GM12878 (cell line): ENCODE data around the gene WSCD1. TPM values are rescaled to one million over a fixed set of nuclear protein-coding genes. Genes with fewer than 3 reads are reported as not detected.

Source experiments
- ATAC-seq: fragments of 200-7000 bp; cut with Tn5 transposase; 3 replicates; pipeline ENCODE4 v1.9.1; 2020; ENCODE audit warnings: mild to moderate bottlenecking, moderate library complexity
- BruUV-seq: library from RNA; stranded (reverse); fragments of 400-500 nt; replicated peaks from 2 replicates; lab custom pipeline; 2021; lab: Mats Ljungman, UMichigan
- CTCF ChIA-PET: fragments of 300-600 bp; sonication (Branson Sonifier 250); formaldehyde crosslinking; extraction: SDS; loops from one replicate; lab custom pipeline; 2021; ENCODE audit warnings: inconsistent platforms; lab: Yijun Ruan, JAX
- POLR2A ChIA-PET: fragments of 350-600 bp; formaldehyde crosslinking; extraction: SDS; loops from one replicate; lab custom pipeline; 2021; ENCODE audit warnings: inconsistent platforms; lab: Charles Lee
- RAD21 ChIA-PET: fragments of 300-600 bp; sonication (Branson Sonifier 250); formaldehyde crosslinking; loops from one replicate; lab custom pipeline; 2023; ENCODE audit warnings: antibody characterized with exemption; ENCODE audit not compliant: unreplicated experiment; lab: Charles Lee
- SMC1A ChIA-PET: fragments of 300-600 bp; sonication (Branson Sonifier 250); formaldehyde crosslinking; loops from one replicate; lab custom pipeline; 2023; ENCODE audit not compliant: unreplicated experiment, uncharacterized antibody; lab: Charles Lee
- DNase-seq: peaks from one replicate; pipeline ENCODE4 v3.0.0-alpha.2; 2011; ENCODE audit warnings: low read depth, low spot score
- FAIRE-seq: peaks from 3 replicates; lab custom pipeline; 2011; peaks lifted over from hg19 to GRCh38; lab: Jason Lieb, UNC
- H2AFZ ChIP-seq: 2 replicates; pipeline ENCODE4 v1.6.0; 2011; ENCODE audit warnings: low read depth, low read length, control low read depth; ENCODE audit not compliant: control insufficient read depth
- H3K27ac ChIP-seq: 2 replicates; pipeline ENCODE4 v1.5.1; 2011; ENCODE audit warnings: control low read depth; ENCODE audit not compliant: control insufficient read depth, insufficient read depth
- H3K27me3 ChIP-seq, 2 experiments: replicated peaks in 1 of 2; 2 replicates each; pipeline versions ENCODE4 v1.6.0 to v1.6.1; 2011; ENCODE audit warnings: low read length in 1 of 2; ENCODE audit not compliant: control insufficient read depth in 2 of 2, insufficient read depth in 2 of 2
- H3K36me3 ChIP-seq, 2 experiments: 2 replicates each; pipeline ENCODE4 v1.5.1; 2011; ENCODE audit warnings: low read length in 1 of 2; ENCODE audit not compliant: control insufficient read depth in 2 of 2, insufficient read depth in 2 of 2
- H3K4me1 ChIP-seq: 2 replicates; pipeline ENCODE4 v1.6.1; 2011; ENCODE audit warnings: mild to moderate bottlenecking, low read length, moderate library complexity, mixed read lengths; ENCODE audit not compliant: control insufficient read depth, insufficient read depth
- H3K4me2 ChIP-seq: 2 replicates; pipeline ENCODE4 v1.6.0; 2011; ENCODE audit warnings: control low read depth; ENCODE audit not compliant: control insufficient read depth, insufficient read depth
- H3K4me3 ChIP-seq: fragments of 200-600 bp; sonication (generic); 2 replicates; pipeline ENCODE4 v1.5.1; 2016
- H3K79me2 ChIP-seq: 2 replicates; pipeline ENCODE4 v1.6.0; 2011; ENCODE audit warnings: low read length; ENCODE audit not compliant: control insufficient read depth, insufficient read depth
- H3K9ac ChIP-seq: 2 replicates; pipeline ENCODE4 v1.8.0; 2011; ENCODE audit warnings: low read length, control low read depth, mixed read lengths; ENCODE audit not compliant: control insufficient read depth, insufficient read depth
- H3K9me3 ChIP-seq: replicated peaks from 3 replicates; pipeline ENCODE4 v1.5.1; 2011; ENCODE audit warnings: mild to moderate bottlenecking, low read length; ENCODE audit not compliant: control insufficient read depth, insufficient read depth
- H4K20me1 ChIP-seq: 2 replicates; pipeline ENCODE4 v1.6.0; 2011; ENCODE audit not compliant: control insufficient read depth, insufficient read depth
- CBFB ChIP-seq: IDR thresholded peaks from 2 replicates; pipeline ENCODE4 v1.6.1; 2016; ENCODE audit warnings: antibody characterized with exemption, low read depth
- JUNB ChIP-seq: IDR thresholded peaks from 2 replicates; pipeline ENCODE4 v1.6.1; 2016; ENCODE audit warnings: antibody characterized with exemption, mild to moderate bottlenecking
- KAT2A ChIP-seq: conservative IDR thresholded peaks from 2 replicates; pipeline ENCODE4 v1.6.1; 2011; ENCODE audit warnings: low read depth, low read length; ENCODE audit not compliant: control insufficient read depth
- MYB ChIP-seq: fragments of 150-350 bp; IDR thresholded peaks from 2 replicates; pipeline ENCODE4 v1.6.1; 2014; ENCODE audit warnings: mild to moderate bottlenecking, low read depth, low read length, borderline replicate concordance
- NBN ChIP-seq: fragments of 450-650 bp; IDR thresholded peaks from 2 replicates; pipeline ENCODE4 v1.6.1; 2016
- NFXL1 ChIP-seq: fragments of 450-650 bp; IDR thresholded peaks from 2 replicates; pipeline ENCODE4 v1.6.1; 2017; ENCODE audit warnings: antibody characterized with exemption, mild to moderate bottlenecking, borderline replicate concordance
- POLR2A ChIP-seq: IDR thresholded peaks from 2 replicates; pipeline ENCODE4 v1.6.1; 2011; ENCODE audit warnings: low read depth, mild to moderate bottlenecking, low read length
- POU2F2 ChIP-seq: IDR thresholded peaks from 3 replicates; pipeline ENCODE4 v1.6.1; 2011; ENCODE audit warnings: low read depth, mild to moderate bottlenecking, low read length, borderline replicate concordance
- RFX5 ChIP-seq: IDR thresholded peaks from 2 replicates; pipeline ENCODE4 v1.6.1; 2011; ENCODE audit warnings: low read depth, low read length, improper control_type of control experiment
- SIN3A ChIP-seq: IDR thresholded peaks from 2 replicates; pipeline ENCODE4 v1.6.1; 2012; ENCODE audit warnings: low read depth, low read length, improper control_type of control experiment
- SUPT20H ChIP-seq: IDR thresholded peaks from 2 replicates; pipeline ENCODE4 v1.6.1; 2011; ENCODE audit warnings: low read depth, mild to moderate bottlenecking, low read length, moderate library complexity, borderline replicate concordance; ENCODE audit not compliant: control insufficient read depth
- USF1 ChIP-seq: IDR thresholded peaks from 2 replicates; pipeline ENCODE4 v1.6.1; 2011; ENCODE audit warnings: borderline replicate concordance, low read depth, mild to moderate bottlenecking, moderate library complexity, mixed read lengths, low read length; ENCODE audit not compliant: insufficient read depth; ENCODE audit errors: extremely low read length
- WRNIP1 ChIP-seq: IDR thresholded peaks from 2 replicates; pipeline ENCODE4 v1.6.1; 2011; ENCODE audit warnings: low read depth, low read length, improper control_type of control experiment, borderline replicate concordance
- ZBTB11 ChIP-seq: fragments of 450-650 bp; formaldehyde crosslinking; IDR thresholded peaks from 2 replicates; pipeline ENCODE4 v1.5.0; 2022; ENCODE audit warnings: mild to moderate bottlenecking, missing genetic modification characterization
- WGBS: methylation state at CpG from one replicate; pipeline ENCODE4 v1.1.6; 2016; ENCODE audit warnings: low lambda C conversion rate; ENCODE audit not compliant: insufficient replicate concordance, insufficient coverage; ENCODE audit errors: missing lambda C conversion rate; 5-methylcytosine and 5-hydroxymethylcytosine counted together
- in situ Hi-C: fragments of 300-500 bp; cut with MboI; formaldehyde crosslinking; loops from 9 replicates; pipeline ENCODE4 v1.14.3; 2018; ENCODE audit warnings: mixed read lengths
- intact Hi-C: fragments of 100-400 bp; cut with micrococcal nuclease; formaldehyde crosslinking; loops from one replicate; pipeline ENCODE4 v1.14.2; 2022; ENCODE audit not compliant: unreplicated experiment
- polyA plus RNA-seq, 11 experiments: library from polyadenylated mRNA; depleted of rRNA in 4 of 11; unstranded in 6 of 11; stranded (reverse) in 5 of 11; fragments of >200 nt; fragmentation: Nextera tagmentation in 4 of 11; fragmentation: Illumina TruSeq in 1 of 11; extraction: Ambion mirVana in 4 of 11; extraction: Trizol in 1 of 11; gene quantifications; 1 replicate in 1 of 11; 2 replicates in 10 of 11; pipeline versions ENCODE4 v1.2.1 to v1.2.3, GENCODE V29; 2011 to 2016; ENCODE audit warnings: inconsistent platforms in 2 of 11, missing spikeins in 2 of 11, low read depth in 1 of 11
- total RNA-seq, 4 experiments: library from RNA; depleted of rRNA in 3 of 4; stranded (reverse); fragments of >200 nt in 3 of 4; fragmentation: Illumina TruSeq in 1 of 4; extraction: Trizol in 1 of 4; gene quantifications; 2 replicates each; pipeline versions ENCODE4 v1.2.1 to v1.2.3, GENCODE V29; 2013 to 2021

The WSCD1 gene
- total and polyA plus RNA-seq, 10 of the 15 experiments (the other 5 are each of a cell fraction or from before 2014, with no cell fraction given), result 0.01 to 0.16 TPM; not detected in 8

GRCh38 chr17:6061290-6061689, 8.9 kb upstream of the WSCD1 start:
- Histone ChIP-seq H3K4me2 (no peak overlapping the region), H3K27me3 (peaks cover 0 to 4% of the 10 kb centered on the region in 2 experiments; a peak in 2 of 4 replicates), H3K79me2 (no peaks in the 10 kb centered on the region), H3K36me3 (no peaks in the 10 kb centered on the region), H3K9ac (no peak overlapping the region), H3K9me3 (no peaks in the 10 kb centered on the region), H2AFZ (no peak overlapping the region), H3K4me3 (no peak overlapping the region), H4K20me1 (no peaks in the 10 kb centered on the region), H3K27ac (no peak overlapping the region), H3K4me1 (no peaks in the 10 kb centered on the region)
- BruUV-seq, result no TSS peak
- FAIRE-seq, result no peak
- 33% methylated on average over 5 of the region's 5 CpGs for WGBS
- CTCF ChIA-PET, result no interaction called here
- no peak for ATAC-seq
- in situ Hi-C loops (no loop called here), intact Hi-C loops (no loop called here)
- TF ChIP-seq JUNB (no peak), CBFB (no peak), WRNIP1 (no peak), NFXL1 (no peak), POLR2A (no peak), NBN (no peak), RFX5 (no peak), ZBTB11 (CRISPR knock-in tag) (no peak), SUPT20H (no peak), KAT2A (no peak), USF1 (no peak), SIN3A (no peak), MYB (no peak), POU2F2 (no peak)
- POLR2A ChIA-PET, result interaction anchor here (0.7 kb wide), 1 partner anchor 14 kb away, joined by 3 read pairs; no protein-coding TSS in a partner anchor
- SMC1A ChIA-PET, result interaction anchor here (0.7 kb wide), 1 partner anchor 212 kb away, joined by 3 read pairs; no protein-coding TSS in a partner anchor
- RAD21 ChIA-PET, result no interaction called here
- no peak for DNase-seq
